Mononuclear cell (primary cell): ENCODE measurements around the gene FBXO7. TPM values are rescaled to one million over a fixed set of nuclear protein-coding genes. Genes with fewer than 3 reads are reported as not detected.

Experiments used
- H3K27me3 ChIP-seq: 2 replicates; pipeline ENCODE4 v1.6.0; 2011; ENCODE audit warnings: low read length, control low read depth; ENCODE audit not compliant: insufficient read depth
- H3K4me1 ChIP-seq: 2 replicates; pipeline ENCODE4 v1.5.1; 2011; ENCODE audit warnings: mild to moderate bottlenecking, low read length, control low read depth; ENCODE audit not compliant: insufficient read depth
- H3K4me3 ChIP-seq: 2 replicates; pipeline ENCODE4 v1.5.1; 2011; ENCODE audit warnings: mild to moderate bottlenecking, low read length, moderate library complexity
- H3K9me3 ChIP-seq: 2 replicates; pipeline ENCODE4 v1.5.1; 2011; ENCODE audit warnings: low read depth, mild to moderate bottlenecking, control low read depth, low read length
- total RNA-seq: library from RNA; depleted of rRNA; stranded (reverse); fragments of >200 nt; gene quantifications from one replicate; pipeline ENCODE4 v1.2.3, GENCODE V29; 2012

Gene FBXO7
- total RNA-seq, result 133 TPM

DNA sequence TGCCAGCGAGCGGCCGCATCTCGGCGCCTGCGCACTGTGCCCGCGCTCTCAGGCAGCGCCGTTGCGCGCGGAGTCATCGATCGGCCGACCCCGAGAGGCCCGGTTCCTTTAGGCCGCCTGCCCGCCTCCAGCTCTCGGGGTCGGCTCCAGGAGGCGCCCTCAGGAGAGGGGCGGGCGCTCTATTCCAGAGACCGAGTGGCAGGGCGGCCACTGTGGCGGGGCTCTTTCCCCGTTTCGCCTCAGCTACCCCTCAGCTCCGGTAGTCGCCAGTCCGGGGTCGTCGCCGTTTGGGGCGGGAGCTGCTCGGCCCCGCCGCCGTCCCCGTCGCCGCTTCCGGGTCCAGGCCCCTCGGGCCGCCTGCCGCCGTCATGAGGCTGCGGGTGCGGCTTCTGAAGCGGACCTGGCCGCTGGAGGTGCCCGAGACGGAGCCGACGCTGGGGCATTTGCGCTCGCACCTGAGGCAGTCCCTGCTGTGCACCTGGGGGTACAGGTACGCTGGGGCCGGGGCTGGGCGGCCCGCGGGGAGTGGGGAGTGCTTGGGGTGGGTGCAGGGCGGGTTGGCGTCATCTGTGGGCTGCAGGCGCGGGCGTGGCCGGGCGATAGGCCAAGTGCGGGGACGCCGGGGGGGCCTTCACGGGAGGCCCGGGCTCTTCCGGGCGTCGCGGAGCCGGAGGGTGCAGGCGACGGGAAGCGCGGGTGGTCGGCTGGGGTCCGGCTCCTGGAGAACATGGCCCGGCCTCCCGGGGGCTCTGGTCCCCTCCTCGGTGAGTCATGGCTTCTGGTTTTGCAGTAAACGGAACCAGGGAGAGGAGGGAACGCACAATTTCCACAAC is at the start of gene FBXO7:
Gene FBXO7 (plus strand): TSS at position 177 of the 833 bp plus-strand sequence. CDS start 192 bp downstream, at position 369.
- Histone ChIP-seq H3K4me3 (peak within 1 kb of the TSS; percentile 88), H3K27me3 (no peaks in the 10 kb centered on the region), H3K9me3 (no peaks in the 10 kb centered on the region), H3K4me1 (peaks cover 36% of the 10 kb centered on the region)

DNA sequence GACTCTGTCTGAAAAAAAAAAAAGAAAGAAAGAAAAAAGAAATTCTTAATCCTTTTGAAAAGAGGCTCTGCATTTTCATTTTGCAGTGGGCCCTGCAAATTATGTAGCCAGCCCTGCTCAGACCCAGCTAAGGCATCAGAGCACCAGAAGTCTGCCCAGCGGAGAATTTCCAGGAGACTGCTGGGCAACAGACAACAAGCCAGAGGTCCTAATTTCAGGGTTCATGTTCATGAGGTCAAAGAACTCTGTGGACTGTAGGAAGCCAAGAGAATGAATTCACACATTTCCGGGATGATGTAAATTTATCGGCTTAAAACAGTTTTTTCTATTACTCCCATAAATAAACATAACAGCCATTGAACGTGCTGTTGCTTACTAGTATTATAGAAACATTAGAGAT is 47.7 kb upstream of the FBXO7 start:
- Histone ChIP-seq H3K4me3 (no peak overlapping the region), H3K4me1 (no peaks in the 10 kb centered on the region), H3K9me3 (no peaks in the 10 kb centered on the region), H3K27me3 (peaks cover 6% of the 10 kb centered on the region)

DNA sequence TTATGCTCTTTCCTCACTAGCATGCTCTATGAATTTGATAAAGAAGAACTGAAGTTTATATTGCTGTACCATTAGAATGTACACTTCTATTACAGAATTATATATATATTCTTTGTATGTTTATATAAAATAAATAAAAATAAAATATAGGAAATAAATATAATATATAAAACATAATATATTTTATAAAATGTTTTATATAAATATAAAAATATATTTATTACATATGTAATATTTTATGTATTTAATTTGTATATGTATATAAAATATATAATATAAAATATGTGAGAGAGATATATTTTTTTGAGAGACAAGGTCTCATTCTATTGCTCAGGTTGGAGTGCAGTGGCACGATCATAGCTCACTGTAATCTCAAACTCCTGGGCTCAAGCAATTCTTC is 44.3 kb upstream of the FBXO7 start:
- peaks cover 7% of the 10 kb centered on the region for H3K27me3 ChIP-seq
- H3K4me1 ChIP-seq, result no peaks in the 10 kb centered on the region
- H3K4me3 ChIP-seq, result no peak overlapping the region
- H3K9me3 ChIP-seq, result no peaks in the 10 kb centered on the region

DNA sequence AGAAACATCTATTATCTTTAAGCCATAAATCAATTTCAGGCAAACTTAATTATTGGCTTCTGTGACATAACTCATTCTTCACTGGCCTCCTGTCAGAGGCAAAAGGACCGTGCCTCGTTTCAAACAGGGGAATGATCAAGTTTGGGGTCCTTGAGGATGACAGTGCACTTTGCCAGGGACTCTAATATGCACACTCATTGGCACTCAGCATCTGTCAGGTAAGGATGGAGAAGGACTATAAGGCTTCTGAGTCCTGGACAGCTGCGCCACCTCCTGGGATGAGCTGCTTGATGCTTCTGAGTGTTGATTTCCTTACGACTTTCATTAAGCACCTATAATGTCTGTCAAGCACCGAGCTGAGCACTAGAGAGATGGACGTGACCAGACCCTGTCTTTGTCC is 30.5 kb upstream of the FBXO7 start:
- Histone ChIP-seq H3K4me1 (no peaks in the 10 kb centered on the region), H3K9me3 (no peaks in the 10 kb centered on the region), H3K27me3 (peaks cover 2% of the 10 kb centered on the region), H3K4me3 (no peak overlapping the region)

DNA sequence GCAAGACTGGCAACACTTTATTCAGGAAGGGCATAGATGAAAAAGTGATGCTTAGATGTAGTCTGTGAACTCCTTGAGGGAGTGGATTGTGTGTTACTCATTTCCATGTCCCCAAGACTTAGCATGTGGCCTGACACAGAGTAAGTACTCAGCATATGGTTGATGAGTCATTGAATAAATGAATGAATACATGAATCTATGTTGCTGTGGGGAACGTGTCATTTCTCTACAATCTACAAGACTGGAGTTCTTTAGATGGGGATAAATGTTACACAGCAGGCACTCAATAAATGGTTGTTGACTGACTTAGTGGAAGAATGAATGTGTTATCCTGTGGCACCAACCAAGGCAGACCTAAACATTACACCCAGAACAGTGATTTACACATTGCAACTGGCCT is 28.3 kb upstream of the FBXO7 start:
- Histone ChIP-seq H3K4me3 (no peak overlapping the region), H3K9me3 (no peaks in the 10 kb centered on the region), H3K27me3 (peaks cover 2% of the 10 kb centered on the region), H3K4me1 (no peaks in the 10 kb centered on the region)

DNA sequence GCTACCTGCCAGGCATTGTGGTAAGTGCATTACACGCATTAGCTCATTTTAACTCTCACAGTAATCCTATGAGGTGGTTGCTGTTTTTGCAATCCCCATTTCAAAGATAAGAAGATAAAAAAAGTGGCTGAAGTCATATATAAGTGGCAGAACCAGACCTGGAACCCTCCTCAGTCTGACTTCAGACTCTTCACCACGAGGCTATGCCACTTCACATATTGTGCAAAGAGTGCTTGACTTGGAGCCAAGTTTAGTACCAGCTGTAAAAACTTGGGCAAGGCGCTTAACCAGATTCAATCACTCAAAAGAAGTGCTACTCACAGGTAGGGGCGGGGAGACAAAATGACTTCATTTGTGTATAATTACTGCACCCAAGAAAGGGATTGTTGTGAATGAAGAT is 25.6 kb upstream of the FBXO7 start:
- Histone ChIP-seq H3K27me3 (peaks cover 7% of the 10 kb centered on the region), H3K4me3 (no peak overlapping the region)

DNA sequence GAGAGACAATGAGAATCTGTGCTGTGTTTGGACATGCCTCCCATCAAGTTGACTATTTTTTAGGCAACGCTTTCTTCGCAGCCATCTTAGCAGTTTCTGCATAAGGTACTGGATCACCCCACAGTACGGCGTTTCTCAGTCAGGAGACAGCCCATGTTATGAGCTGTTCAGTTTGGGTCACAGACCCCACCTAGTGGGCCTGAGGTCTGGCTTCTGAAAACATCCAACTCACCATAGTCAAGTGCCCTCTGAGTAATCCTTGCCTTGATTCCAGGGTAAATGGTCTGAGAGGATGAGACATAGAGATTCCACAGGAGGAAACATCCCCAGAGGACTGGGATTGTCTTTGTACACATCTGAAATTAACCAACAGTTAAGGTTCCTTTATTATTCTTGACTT is 17.6 kb upstream of the FBXO7 start:
- H3K4me1 ChIP-seq, result no peaks in the 10 kb centered on the region
- H3K27me3 ChIP-seq, result peaks cover 12% of the 10 kb centered on the region
- H3K9me3 ChIP-seq, result no peaks in the 10 kb centered on the region
- no peak overlapping the region for H3K4me3 ChIP-seq

More for the DNA sequence above, 25.6 kb upstream of the FBXO7 start:
- Histone ChIP-seq H3K4me1 (no peaks in the 10 kb centered on the region), H3K9me3 (no peaks in the 10 kb centered on the region)

DNA sequence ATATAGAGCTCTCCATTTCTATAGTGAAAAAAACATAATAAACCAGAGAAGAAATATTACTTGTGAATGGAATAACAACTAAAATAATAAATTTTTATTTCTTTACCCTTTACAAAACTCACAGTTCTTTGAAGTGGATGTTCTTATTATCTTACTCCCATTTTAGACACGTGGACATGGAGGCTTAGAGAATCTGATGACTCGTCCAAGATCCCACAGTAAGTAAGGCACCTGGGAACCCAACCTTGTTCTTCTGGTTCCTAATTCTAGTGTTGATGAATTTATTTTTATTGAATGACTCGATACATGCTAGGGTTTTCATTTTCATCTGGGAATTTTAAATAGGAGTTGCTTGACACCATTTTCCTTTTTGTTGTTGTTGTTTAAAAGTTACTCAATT is 12.2 kb upstream of the FBXO7 start:
- Histone ChIP-seq H3K4me1 (no peaks in the 10 kb centered on the region), H3K4me3 (no peak overlapping the region), H3K9me3 (no peaks in the 10 kb centered on the region), H3K27me3 (peaks cover 12% of the 10 kb centered on the region)

DNA sequence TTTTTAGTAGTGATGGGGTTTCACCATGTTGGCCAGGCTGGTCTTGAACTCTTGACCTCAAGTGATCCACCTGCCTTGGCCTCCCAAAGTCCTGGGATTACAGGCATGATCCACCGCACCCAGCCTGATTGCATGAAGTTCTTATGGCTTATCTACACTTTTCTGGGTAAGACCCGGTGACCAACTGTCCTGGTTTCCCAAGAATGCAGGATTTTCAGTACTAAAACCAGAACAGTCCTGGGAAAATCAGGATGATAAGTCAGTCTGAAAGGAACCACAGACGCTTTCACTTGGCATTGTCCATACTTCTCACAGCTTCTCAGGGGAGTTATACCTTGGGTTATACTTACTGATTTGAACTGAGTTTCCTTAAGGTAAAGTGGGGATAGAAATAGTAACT is 8.9 kb upstream of the FBXO7 start:
- Histone ChIP-seq H3K4me3 (no peak overlapping the region), H3K9me3 (no peaks in the 10 kb centered on the region), H3K4me1 (no peaks in the 10 kb centered on the region), H3K27me3 (peaks cover 4% of the 10 kb centered on the region)

DNA sequence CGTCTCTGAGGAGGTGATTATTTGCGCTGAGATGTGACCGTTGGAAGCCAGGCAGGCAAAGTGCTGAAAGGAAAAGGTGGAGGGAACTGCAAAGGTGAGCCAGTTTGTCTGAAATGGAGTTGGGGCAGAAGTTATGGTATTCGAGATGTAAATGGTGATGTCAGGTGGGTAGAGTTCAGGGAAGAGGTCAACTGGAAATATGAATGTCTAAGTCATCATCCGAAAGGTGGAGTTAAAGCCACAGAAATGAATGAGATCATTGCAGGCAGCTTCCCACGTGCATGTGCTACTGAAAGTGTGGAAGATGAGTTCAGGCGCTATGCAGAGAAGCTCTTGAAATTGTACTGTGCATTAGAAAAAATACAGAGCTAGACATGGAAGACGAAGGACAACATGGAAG is 8.1 kb upstream of the FBXO7 start:
- no peaks in the 10 kb centered on the region for H3K4me1 ChIP-seq
- H3K27me3 ChIP-seq, result peaks cover 4% of the 10 kb centered on the region
- H3K4me3 ChIP-seq, result no peak overlapping the region

DNA sequence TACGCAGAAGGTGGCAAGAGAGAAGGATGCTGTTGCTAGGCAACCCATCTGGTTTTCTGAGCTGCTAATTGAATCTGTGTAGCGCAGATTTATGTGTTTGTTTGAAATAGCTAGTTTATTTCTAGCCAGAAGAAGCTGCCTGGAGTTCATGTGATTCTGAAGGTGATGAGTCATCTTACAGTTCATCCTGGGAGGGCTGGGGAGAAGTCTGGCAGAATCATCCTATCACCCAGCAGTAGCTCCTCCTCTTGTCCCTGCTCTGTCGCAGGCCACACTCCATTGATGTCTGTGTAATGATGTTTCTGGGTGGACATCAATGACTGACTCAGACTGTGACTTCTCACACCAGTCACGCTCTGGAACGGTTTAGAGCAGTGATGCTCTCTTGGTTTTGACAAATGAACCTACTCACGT is 4.8 kb upstream of the FBXO7 start:
- H3K4me1 ChIP-seq, result peaks cover 10% of the 10 kb centered on the region
- no peaks in the 10 kb centered on the region for H3K9me3 ChIP-seq
- no peaks in the 10 kb centered on the region for H3K27me3 ChIP-seq
- H3K4me3 ChIP-seq, result no peak overlapping the region

More for the DNA sequence above, 8.1 kb upstream of the FBXO7 start:
- no peaks in the 10 kb centered on the region for H3K9me3 ChIP-seq

DNA sequence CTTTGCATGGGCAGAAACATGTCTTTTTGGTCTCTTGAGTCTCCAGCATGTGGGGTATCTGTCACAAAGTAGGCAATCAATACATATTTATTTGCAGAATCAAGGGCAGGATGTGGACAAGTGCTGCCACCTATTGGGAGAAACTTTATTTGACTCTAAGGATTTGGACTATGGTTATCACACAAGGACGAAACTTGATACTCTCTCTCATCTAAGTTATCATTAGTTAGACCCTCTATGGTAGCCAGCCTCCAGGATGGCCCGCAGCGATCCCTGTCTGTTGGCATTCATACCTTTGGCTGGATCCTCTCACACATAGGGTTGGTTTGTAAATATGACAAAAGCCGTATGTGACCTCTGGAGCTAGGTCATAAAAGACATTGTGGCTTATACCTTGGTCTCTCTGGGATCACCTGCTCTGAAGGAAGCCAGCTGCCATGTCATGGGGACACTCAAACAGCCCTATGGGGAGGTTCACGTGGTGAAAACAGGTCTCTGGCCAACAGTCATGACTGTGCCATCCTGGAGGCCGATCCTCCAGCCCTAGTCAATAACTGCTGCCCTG is 1.1 kb upstream of the FBXO7 start:
- Histone ChIP-seq H3K4me1 (peaks cover 29% of the 10 kb centered on the region), H3K9me3 (no peaks in the 10 kb centered on the region), H3K27me3 (no peaks in the 10 kb centered on the region), H3K4me3 (no peak overlapping the region)

DNA sequence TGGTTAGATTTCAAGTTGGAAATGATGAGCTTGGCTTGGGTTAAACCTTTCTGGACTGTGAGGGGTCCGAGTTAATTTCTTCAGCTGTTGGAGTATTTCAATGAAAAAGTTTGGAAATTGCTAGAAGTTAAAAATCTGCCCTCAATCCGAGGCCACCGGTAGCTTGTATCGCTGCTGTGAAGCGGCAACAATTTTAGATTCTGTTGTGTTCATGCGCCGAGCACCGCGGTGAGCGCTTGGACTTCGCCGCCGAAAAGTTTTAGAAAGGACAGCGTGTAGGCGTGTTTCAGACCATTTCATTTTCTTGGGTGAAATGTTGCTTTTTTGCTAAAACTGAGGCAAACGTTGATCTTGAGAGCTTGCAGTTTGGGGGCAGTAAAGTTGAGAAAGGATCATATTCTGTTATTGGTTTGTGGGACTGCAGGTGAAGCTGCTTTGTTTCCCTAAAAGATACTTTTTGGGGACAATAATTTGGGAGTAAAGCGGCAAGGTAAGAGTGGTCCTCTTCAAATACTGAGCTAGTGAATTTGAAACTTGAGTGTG is 928 bp downstream of the FBXO7 start:
- peaks cover 40% of the 10 kb centered on the region for H3K4me1 ChIP-seq
- H3K4me3 ChIP-seq, result peak overlapping the region; percentile 88
- H3K9me3 ChIP-seq, result no peaks in the 10 kb centered on the region
- no peaks in the 10 kb centered on the region for H3K27me3 ChIP-seq

DNA sequence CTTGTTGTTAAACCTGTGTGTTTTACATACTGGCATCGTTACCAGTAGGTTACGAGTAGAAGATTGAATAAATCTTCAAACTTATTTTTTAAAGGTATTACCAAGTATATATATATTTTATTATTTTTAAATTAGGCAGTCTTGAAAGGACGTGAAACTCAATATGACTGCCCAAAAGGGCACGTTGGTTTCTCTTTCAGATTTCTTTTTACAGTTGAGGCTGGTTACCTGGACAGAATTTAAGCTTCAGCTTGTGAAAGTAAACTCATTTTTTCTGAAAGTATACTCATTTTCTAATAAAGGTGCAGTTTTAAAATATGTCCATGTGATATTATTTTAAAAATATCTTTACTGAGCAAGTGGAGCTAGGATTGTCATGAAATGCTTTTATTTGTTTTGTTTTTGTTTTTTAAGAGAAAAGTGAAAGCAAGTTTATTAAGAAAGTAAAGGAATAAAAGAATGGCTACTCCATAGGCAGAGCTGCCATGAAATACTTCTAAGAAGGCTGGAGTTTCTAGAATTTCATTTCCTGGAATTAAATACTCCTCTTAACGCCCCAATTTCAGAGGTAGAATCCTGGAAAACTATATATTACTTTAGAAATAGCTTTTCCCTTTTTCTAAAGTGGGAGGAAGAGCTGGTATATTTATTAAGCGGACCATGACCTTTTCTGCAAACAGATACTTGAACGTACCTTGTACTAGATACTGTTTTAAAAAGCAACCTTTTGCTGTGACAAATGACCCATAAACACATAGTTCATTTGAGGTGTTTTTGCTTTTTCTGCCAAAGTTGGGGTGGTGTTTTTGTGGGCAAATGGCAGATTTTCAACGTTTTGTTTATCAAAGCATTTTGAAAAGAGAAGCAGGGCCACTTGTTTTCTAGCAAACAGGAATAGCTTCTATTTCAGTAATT is 1.9 kb downstream of the FBXO7 start:
- H3K9me3 ChIP-seq, result no peaks in the 10 kb centered on the region
- H3K4me1 ChIP-seq, result peaks cover 42% of the 10 kb centered on the region
- peak overlapping the region; percentile 88 for H3K4me3 ChIP-seq
- no peaks in the 10 kb centered on the region for H3K27me3 ChIP-seq

DNA sequence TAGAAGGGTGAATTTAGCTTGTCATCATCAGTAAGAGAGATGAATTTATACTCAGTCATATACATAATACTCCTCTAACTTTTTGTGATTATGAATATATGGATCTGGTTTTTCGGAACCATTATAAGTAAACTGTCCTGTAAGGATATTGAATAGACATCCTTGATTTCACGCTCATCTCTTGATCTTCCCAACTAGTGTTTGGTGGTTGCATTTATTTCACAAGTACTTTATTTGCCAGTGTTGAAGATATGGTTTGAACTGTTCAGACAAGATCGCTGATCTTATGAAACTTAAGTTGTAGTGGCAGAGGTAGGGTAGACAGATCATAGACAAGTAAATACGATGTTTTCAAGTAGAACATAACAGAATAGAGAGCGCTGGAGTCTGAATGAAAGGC is 3.0 kb downstream of the FBXO7 start:
- H3K9me3 ChIP-seq, result no peaks in the 10 kb centered on the region
- peaks cover 42% of the 10 kb centered on the region for H3K4me1 ChIP-seq
- H3K4me3 ChIP-seq, result no peak overlapping the region
- no peaks in the 10 kb centered on the region for H3K27me3 ChIP-seq
